ENCODE data around the gene GRIK3.

GRIK3 gene

GRCh38 chr1:36881068-36881405 is 153.3 kb downstream of the GRIK3 start:
- Histone ChIP-seq H4K12ac (ENCODE audit: low read depth, low read length) (no peak overlapping the region), H3K9ac (ENCODE audit: low read length) (no peak overlapping the region), H3K14ac (ENCODE audit: low read length) (no peak overlapping the region), H4K8ac (ENCODE audit: low read depth, low read length) (no peak overlapping the region), H3K79me2 (ENCODE audit: control insufficient read depth, insufficient read depth, low read length, poor library complexity) (no peaks in the 10 kb centered on the region), H3K4me2 (ENCODE audit: low read length) (no peak overlapping the region), H3K27me3 (ENCODE audit: insufficient read depth, low read length) (no peaks in the 10 kb centered on the region), H3K23ac (ENCODE audit: low read length) (no peak overlapping the region), H2BK5ac (ENCODE audit: low read depth, low read length, poor library complexity) (no peak overlapping the region), H3K36me3 (ENCODE audit: control insufficient read depth in 1 of 2, insufficient read depth in 2 of 2, low read length in 2 of 2) (no peaks in the 10 kb centered on the region), H3K18ac (ENCODE audit: low read length) (no peak overlapping the region), H2BK12ac (ENCODE audit: low read length) (no peak overlapping the region), H2AK5ac (ENCODE audit: low read length) (no peak overlapping the region), H2BK120ac (ENCODE audit: insufficient read depth, low read length, poor library complexity) (no peak overlapping the region), H2AFZ (ENCODE audit: insufficient read depth, low read length, poor library complexity) (no peak overlapping the region), H4K91ac (ENCODE audit: low read depth, low read length) (no peak overlapping the region), H3K9me3 (ENCODE audit: insufficient read depth, low read depth, low read length) (peaks cover 2% of the 10 kb centered on the region), H3K4me3 (ENCODE audit: low read depth, low read length) (no peak overlapping the region), H3K79me1 (ENCODE audit: low read length) (no peaks in the 10 kb centered on the region), H3K4me1 (ENCODE audit: control insufficient read depth in 1 of 2, insufficient read depth in 2 of 2, low read length in 2 of 2) (no peaks in the 10 kb centered on the region), H3K27ac (ENCODE audit: low read depth, low read length) (no peak overlapping the region), H3K4ac (ENCODE audit: low read depth, low read length) (no peak overlapping the region)
- no peak for DNase-seq
- no CpG with 5 or more reads among the region's 3 CpGs for WGBS (ENCODE audit: extremely low coverage, insufficient coverage, insufficient read length)

DNA sequence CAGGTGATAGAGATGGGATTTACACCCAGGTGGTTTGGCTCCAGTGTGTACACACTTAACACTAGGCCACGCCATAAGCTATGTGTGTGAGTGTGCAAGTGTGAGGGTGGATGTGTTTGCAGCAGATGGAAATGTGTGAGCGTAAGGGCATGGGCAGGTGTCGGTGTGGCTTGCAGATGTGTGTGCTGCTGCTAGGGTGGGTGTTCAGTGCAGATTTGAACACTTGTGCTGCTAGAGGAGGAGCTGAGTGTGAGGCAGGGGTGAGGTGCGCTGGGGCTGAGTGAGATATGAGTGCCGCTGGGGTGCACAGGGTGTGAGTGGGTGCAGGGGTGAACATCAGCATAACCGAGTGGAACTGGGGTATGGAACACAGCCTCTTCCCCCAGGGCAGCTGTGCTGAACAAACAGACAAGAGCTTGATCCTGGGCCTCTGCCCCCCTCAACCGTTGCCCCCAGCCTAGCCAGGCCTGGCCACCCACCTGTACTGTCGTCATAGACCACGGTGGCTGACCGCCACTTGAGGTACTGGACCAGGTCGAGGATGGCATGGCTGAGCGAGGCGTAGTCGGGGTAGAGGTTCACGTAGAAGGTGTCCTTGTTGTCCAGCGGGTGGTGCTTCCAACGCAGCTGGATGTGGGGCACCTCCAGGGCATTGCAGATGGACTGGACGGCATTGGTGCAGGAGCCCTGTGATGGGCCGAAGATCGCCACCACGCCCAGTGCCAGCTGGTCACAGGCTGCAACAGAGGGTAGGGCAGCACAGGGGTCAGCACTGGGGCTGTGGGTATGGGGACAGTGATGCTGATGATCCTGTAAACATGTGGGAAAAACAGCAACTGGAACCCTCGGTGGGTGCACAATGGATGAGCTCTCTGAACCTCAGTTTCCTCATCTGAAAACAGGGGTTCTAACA is 153.9 kb downstream of the GRIK3 start:
- no peaks in the 10 kb centered on the region for H3K4me1 ChIP-seq (ENCODE audit: control insufficient read depth in 1 of 2, insufficient read depth in 2 of 2, low read length in 2 of 2)
- H3K27ac ChIP-seq (ENCODE audit: low read depth, low read length): no peak overlapping the region
- H3K14ac ChIP-seq (ENCODE audit: low read length): no peak overlapping the region
- no peak overlapping the region for H4K91ac ChIP-seq (ENCODE audit: low read depth, low read length)
- no peaks in the 10 kb centered on the region for H3K36me3 ChIP-seq (ENCODE audit: control insufficient read depth in 1 of 2, insufficient read depth in 2 of 2, low read length in 2 of 2)
- H4K8ac ChIP-seq (ENCODE audit: low read depth, low read length): no peak overlapping the region
- no peak for DNase-seq
- no peak overlapping the region for H3K4ac ChIP-seq (ENCODE audit: low read depth, low read length)
- H3K4me3 ChIP-seq (ENCODE audit: low read depth, low read length): no peak overlapping the region
- no peak overlapping the region for H3K23ac ChIP-seq (ENCODE audit: low read length)
- H3K9me3 ChIP-seq (ENCODE audit: insufficient read depth, low read depth, low read length): peaks cover 2% of the 10 kb centered on the region
- no peak overlapping the region for H2BK5ac ChIP-seq (ENCODE audit: low read depth, low read length, poor library complexity)
- H3K79me2 ChIP-seq (ENCODE audit: control insufficient read depth, insufficient read depth, low read length, poor library complexity): no peaks in the 10 kb centered on the region
- H3K79me1 ChIP-seq (ENCODE audit: low read length): no peaks in the 10 kb centered on the region
- no peak overlapping the region for H2AK5ac ChIP-seq (ENCODE audit: low read length)
- no peak overlapping the region for H2AFZ ChIP-seq (ENCODE audit: insufficient read depth, low read length, poor library complexity)
- no peak overlapping the region for H4K12ac ChIP-seq (ENCODE audit: low read depth, low read length)
- no peaks in the 10 kb centered on the region for H3K27me3 ChIP-seq (ENCODE audit: insufficient read depth, low read length)
- no peak overlapping the region for H3K18ac ChIP-seq (ENCODE audit: low read length)
- H3K4me2 ChIP-seq (ENCODE audit: low read length): no peak overlapping the region
- WGBS (ENCODE audit: extremely low coverage, insufficient coverage, insufficient read length): no CpG with 5 or more reads among the region's 22 CpGs
- no peak overlapping the region for H2BK120ac ChIP-seq (ENCODE audit: insufficient read depth, low read length, poor library complexity)
- no peak overlapping the region for H2BK12ac ChIP-seq (ENCODE audit: low read length)
- H3K9ac ChIP-seq (ENCODE audit: low read length): no peak overlapping the region

DNA sequence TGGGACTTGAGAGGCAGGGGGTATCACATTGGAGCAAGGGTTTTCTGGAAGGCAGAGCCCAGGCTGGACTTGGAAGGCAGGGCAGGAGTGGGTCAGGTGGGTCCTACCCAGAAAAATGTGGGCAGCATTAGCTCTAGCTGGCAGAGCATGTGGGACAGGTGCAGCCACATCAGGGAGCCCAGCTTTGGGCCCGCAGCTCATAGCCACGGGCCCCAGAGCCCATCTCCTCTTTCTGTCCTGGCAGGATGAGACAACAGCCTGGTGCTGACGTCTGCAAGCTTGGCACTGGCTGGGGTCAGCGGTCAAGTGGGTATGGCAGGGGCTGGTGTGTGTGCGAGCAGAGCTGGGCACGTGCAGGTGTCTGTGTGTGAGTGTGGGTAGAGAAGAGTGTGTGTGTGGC is 154.7 kb downstream of the GRIK3 start:
- H3K18ac ChIP-seq (ENCODE audit: low read length): no peak overlapping the region
- no peak overlapping the region for H2BK120ac ChIP-seq (ENCODE audit: insufficient read depth, low read length, poor library complexity)
- no peak overlapping the region for H2BK5ac ChIP-seq (ENCODE audit: low read depth, low read length, poor library complexity)
- H3K27me3 ChIP-seq (ENCODE audit: insufficient read depth, low read length): no peaks in the 10 kb centered on the region
- H2AK5ac ChIP-seq (ENCODE audit: low read length): no peak overlapping the region
- H4K12ac ChIP-seq (ENCODE audit: low read depth, low read length): no peak overlapping the region
- H3K4me3 ChIP-seq (ENCODE audit: low read depth, low read length): no peak overlapping the region
- H4K91ac ChIP-seq (ENCODE audit: low read depth, low read length): no peak overlapping the region
- H3K79me1 ChIP-seq (ENCODE audit: low read length): no peaks in the 10 kb centered on the region
- H4K8ac ChIP-seq (ENCODE audit: low read depth, low read length): no peak overlapping the region
- no CpG with 5 or more reads among the region's 6 CpGs for WGBS (ENCODE audit: extremely low coverage, insufficient coverage, insufficient read length)
- no peak overlapping the region for H2AFZ ChIP-seq (ENCODE audit: insufficient read depth, low read length, poor library complexity)
- H3K9ac ChIP-seq (ENCODE audit: low read length): no peak overlapping the region
- H3K4ac ChIP-seq (ENCODE audit: low read depth, low read length): no peak overlapping the region
- peaks cover 2% of the 10 kb centered on the region for H3K9me3 ChIP-seq (ENCODE audit: insufficient read depth, low read depth, low read length)
- H3K27ac ChIP-seq (ENCODE audit: low read depth, low read length): no peak overlapping the region
- no peak overlapping the region for H3K14ac ChIP-seq (ENCODE audit: low read length)
- DNase-seq: no peak
- no peak overlapping the region for H3K4me2 ChIP-seq (ENCODE audit: low read length)
- H3K23ac ChIP-seq (ENCODE audit: low read length): no peak overlapping the region
- H3K36me3 ChIP-seq (ENCODE audit: control insufficient read depth in 1 of 2, insufficient read depth in 2 of 2, low read length in 2 of 2): no peaks in the 10 kb centered on the region
- no peak overlapping the region for H2BK12ac ChIP-seq (ENCODE audit: low read length)
- H3K79me2 ChIP-seq (ENCODE audit: control insufficient read depth, insufficient read depth, low read length, poor library complexity): no peaks in the 10 kb centered on the region
- no peaks in the 10 kb centered on the region for H3K4me1 ChIP-seq (ENCODE audit: control insufficient read depth in 1 of 2, insufficient read depth in 2 of 2, low read length in 2 of 2)

GRCh38 chr1:36876990-36877389 is 157.3 kb downstream of the GRIK3 start:
- no peak overlapping the region for H2AFZ ChIP-seq (ENCODE audit: insufficient read depth, low read length, poor library complexity)
- H4K8ac ChIP-seq (ENCODE audit: low read depth, low read length): no peak overlapping the region
- H3K9ac ChIP-seq (ENCODE audit: low read length): no peak overlapping the region
- no peak overlapping the region for H4K12ac ChIP-seq (ENCODE audit: low read depth, low read length)
- H3K27me3 ChIP-seq (ENCODE audit: insufficient read depth, low read length): no peaks in the 10 kb centered on the region
- no peak overlapping the region for H4K91ac ChIP-seq (ENCODE audit: low read depth, low read length)
- no peaks in the 10 kb centered on the region for H3K4me1 ChIP-seq (ENCODE audit: control insufficient read depth in 1 of 2, insufficient read depth in 2 of 2, low read length in 2 of 2)
- no peak for DNase-seq
- no peak overlapping the region for H2BK120ac ChIP-seq (ENCODE audit: insufficient read depth, low read length, poor library complexity)
- no CpG with 5 or more reads among the region's 1 CpG for WGBS (ENCODE audit: extremely low coverage, insufficient coverage, insufficient read length)
- H3K79me2 ChIP-seq (ENCODE audit: control insufficient read depth, insufficient read depth, low read length, poor library complexity): no peaks in the 10 kb centered on the region
- no peak overlapping the region for H3K4ac ChIP-seq (ENCODE audit: low read depth, low read length)
- H2AK5ac ChIP-seq (ENCODE audit: low read length): no peak overlapping the region
- no peak overlapping the region for H2BK5ac ChIP-seq (ENCODE audit: low read depth, low read length, poor library complexity)
- no peaks in the 10 kb centered on the region for H3K36me3 ChIP-seq (ENCODE audit: control insufficient read depth in 1 of 2, insufficient read depth in 2 of 2, low read length in 2 of 2)
- H2BK12ac ChIP-seq (ENCODE audit: low read length): no peak overlapping the region
- H3K79me1 ChIP-seq (ENCODE audit: low read length): no peaks in the 10 kb centered on the region
- no peak overlapping the region for H3K23ac ChIP-seq (ENCODE audit: low read length)
- H3K9me3 ChIP-seq (ENCODE audit: insufficient read depth, low read depth, low read length): no peaks in the 10 kb centered on the region
- H3K4me3 ChIP-seq (ENCODE audit: low read depth, low read length): no peak overlapping the region
- H3K18ac ChIP-seq (ENCODE audit: low read length): no peak overlapping the region
- no peak overlapping the region for H3K14ac ChIP-seq (ENCODE audit: low read length)
- H3K4me2 ChIP-seq (ENCODE audit: low read length): no peak overlapping the region
- no peak overlapping the region for H3K27ac ChIP-seq (ENCODE audit: low read depth, low read length)
